HG02678 (cell line): ENCODE results near the gene CRABP1.
A peak's percentile ranks its signal among the peaks of the same experiment; 100 is the strongest.

Experiments
- ATAC-seq: cut with Tn5 transposase; IDR thresholded peaks from one replicate; pipeline ENCODE4 v1.9.1; 2021; ENCODE audit warnings: mild to moderate bottlenecking, moderate library complexity; ENCODE audit not compliant: unreplicated experiment

The CRABP1 gene

GRCh38 chr15:78340231-78341056, at the start of gene CRABP1:
Gene CRABP1, plus strand, starts transcription at chr15:78340353. Its CDS starts 76 bp downstream, at chr15:78340429.
- ATAC-seq, result no peak

- no peak for ATAC-seq
Measured at GRCh38 chr15:78291052-78291451, 49.1 kb upstream of the CRABP1 start.

- no peak for ATAC-seq
Measured at GRCh38 chr15:78291698-78292097, 48.5 kb upstream of the CRABP1 start.

GRCh38 chr15:78292219-78292618, 47.9 kb upstream of the CRABP1 start:
- no peak for ATAC-seq

- peak; percentile 91 for ATAC-seq
Measured at GRCh38 chr15:78299101-78299930, 40.8 kb upstream of the CRABP1 start, which contains the start of gene SKIC8. Gene SKIC8, minus strand, starts transcription at chr15:78299609. Its CDS starts 3,923 bp downstream, at chr15:78295686.

GRCh38 chr15:78301326-78301725, 38.8 kb upstream of the CRABP1 start:
- no peak for ATAC-seq

GRCh38 chr15:78301828-78302227, 38.3 kb upstream of the CRABP1 start:
- no peak for ATAC-seq

GRCh38 chr15:78302579-78303312, 37.4 kb upstream of the CRABP1 start:
- no peak for ATAC-seq

- ATAC-seq, result no peak
Measured at GRCh38 chr15:78304216-78305066, 35.7 kb upstream of the CRABP1 start.

- ATAC-seq, result no peak
Measured at GRCh38 chr15:78306176-78306774, 33.9 kb upstream of the CRABP1 start.

GRCh38 chr15:78307976-78308375, 32.2 kb upstream of the CRABP1 start:
- no peak for ATAC-seq

- ATAC-seq, result no peak
Measured at GRCh38 chr15:78308422-78309032, 31.6 kb upstream of the CRABP1 start.

- ATAC-seq, result no peak
Measured at GRCh38 chr15:78311292-78311691, 28.9 kb upstream of the CRABP1 start.

- no peak for ATAC-seq
Measured at GRCh38 chr15:78312536-78312935, 27.6 kb upstream of the CRABP1 start.

GRCh38 chr15:78312957-78313356, 27.2 kb upstream of the CRABP1 start:
- ATAC-seq, result no peak

- no peak for ATAC-seq
Measured at GRCh38 chr15:78313383-78313782, 26.8 kb upstream of the CRABP1 start.

GRCh38 chr15:78314181-78314581, 26.0 kb upstream of the CRABP1 start:
- no peak for ATAC-seq

GRCh38 chr15:78315686-78316282, 24.4 kb upstream of the CRABP1 start:
- no peak for ATAC-seq
